MV-4-11 (cell line): ENCODE measurements around the gene SBF1.
A peak's percentile ranks its signal among the peaks of the same experiment; 100 is the strongest.

Source experiments
- DNase-seq: peaks from one replicate; lab custom pipeline; 2025; lab: John Stamatoyannopoulos, UW

Gene SBF1

DNA sequence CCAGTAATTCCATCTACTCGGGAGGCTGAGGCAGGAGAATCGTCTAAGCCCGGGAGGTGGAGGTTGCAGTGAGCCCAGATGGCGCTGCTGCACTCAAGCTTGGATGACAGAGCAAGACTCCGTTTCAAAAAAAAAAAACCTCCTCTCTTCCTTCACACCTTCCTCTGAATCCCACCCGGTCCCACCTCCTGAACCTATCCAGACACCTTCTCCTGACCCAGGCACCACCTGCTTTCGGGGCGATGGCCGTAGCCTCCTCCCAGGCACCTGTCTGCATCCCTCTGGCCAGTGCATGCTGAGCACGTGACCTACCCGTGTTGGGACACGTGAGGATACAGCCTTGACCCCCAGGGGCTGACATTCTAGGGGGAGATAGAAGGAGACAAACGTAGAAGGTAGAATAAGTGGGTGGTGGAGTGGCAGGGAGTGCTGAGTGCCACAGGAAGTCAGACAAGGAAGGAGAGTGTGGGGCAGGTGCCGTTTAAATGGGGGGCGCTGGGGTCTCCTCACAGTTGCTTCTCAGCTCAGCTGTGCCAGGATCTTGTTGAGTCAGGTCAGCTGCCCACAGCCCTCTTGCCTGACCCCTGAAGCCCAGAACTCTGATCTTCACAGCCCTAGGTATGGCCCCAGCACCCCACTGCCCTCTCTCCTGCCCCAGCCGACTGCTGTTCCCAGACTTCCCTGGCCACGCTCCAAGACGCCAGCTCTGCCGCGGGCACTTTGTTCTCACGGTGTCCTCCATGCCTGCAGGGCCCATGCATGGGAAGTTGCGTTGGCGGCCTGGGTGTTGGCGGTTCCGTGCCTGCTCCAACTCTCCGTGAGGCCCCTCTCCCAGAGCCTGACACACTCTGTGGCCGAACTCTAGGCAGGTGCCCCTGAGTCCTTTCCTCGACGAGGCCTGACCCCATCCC, 10.6 kb upstream of the SBF1 start:
- no peak for DNase-seq

DNA sequence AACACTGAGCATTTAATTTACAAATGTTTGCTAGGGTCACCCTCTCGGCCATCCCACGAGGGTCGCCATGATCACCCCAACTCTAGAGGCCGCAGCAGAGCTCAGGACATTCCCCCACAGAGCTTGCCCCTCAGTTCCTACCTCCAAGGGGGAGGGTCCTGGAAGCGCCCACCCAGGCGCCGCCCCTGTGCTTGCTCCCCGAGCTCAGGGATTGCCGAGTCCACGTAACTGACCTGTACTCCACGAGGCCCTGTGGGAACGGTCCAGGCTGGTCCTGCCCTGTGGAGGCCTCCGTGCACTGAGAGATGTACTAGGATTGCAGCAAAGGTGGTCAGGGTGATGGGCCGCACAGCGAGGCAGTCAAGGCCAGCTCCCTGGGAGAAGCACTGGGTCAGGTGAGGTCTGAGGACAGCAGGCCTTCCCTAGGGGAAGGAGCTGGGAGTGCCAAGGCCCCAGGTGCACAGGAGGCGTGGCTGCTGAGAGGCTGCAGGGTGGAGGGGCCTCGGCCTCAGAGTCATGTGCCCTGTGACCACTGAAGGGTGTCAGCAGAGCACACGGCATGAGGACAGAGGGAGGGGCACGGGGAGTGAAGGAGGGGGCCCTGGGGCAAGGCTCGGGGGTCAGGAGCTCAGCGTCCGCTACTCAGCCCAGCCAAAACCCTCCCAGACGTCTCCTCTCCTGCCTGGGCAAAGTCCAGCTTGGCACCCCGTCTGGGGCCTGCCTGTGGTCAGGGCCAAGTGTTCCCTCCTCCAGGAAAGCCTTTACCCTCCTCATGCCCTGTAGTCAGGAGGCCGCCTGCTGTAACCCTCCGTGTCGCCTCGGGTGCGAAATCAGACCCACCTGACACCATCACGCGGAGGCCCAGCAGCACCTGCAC, 9.4 kb upstream of the SBF1 start:
- no peak for DNase-seq

DNA sequence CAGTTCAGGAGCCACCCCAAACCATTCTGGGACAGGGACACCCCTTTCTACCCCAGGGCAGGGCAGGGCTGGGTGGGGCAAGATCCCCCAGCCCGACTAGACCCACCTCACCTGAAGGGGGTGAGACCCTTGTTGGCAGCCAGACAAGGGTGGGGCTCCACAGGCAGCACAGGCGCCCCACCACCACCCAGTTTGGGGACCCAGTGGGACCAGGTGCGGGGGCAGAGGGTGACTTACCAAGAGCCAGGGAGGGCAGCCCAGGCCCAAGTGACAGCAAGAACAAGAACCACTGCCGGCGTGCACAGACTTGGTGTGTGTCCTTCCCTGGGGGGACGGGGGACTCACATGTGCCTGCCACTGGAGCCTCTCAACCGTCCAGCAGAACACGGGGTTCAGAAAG, 8.7 kb upstream of the SBF1 start:
- no peak for DNase-seq

DNA sequence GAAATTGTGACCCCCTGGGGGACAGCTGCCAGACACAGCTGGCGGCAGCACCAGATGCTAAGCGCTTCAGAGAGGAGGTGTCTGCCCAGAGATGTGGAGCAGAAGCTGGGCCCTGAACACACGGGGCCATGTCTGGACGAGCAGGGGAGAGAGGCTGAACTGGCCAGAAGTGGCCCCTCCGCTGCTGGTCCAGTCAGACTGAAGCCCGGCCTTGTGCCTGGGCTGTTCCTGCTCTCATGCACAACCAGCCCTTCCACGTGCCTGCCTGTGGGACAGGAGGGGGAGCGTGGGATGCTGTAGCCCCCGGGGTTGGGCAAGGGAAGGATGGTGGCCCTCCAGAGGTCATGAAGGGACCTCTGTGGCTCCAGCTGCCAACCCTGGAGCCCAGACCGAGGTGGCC, 8.3 kb upstream of the SBF1 start:
- DNase-seq: no peak

DNA sequence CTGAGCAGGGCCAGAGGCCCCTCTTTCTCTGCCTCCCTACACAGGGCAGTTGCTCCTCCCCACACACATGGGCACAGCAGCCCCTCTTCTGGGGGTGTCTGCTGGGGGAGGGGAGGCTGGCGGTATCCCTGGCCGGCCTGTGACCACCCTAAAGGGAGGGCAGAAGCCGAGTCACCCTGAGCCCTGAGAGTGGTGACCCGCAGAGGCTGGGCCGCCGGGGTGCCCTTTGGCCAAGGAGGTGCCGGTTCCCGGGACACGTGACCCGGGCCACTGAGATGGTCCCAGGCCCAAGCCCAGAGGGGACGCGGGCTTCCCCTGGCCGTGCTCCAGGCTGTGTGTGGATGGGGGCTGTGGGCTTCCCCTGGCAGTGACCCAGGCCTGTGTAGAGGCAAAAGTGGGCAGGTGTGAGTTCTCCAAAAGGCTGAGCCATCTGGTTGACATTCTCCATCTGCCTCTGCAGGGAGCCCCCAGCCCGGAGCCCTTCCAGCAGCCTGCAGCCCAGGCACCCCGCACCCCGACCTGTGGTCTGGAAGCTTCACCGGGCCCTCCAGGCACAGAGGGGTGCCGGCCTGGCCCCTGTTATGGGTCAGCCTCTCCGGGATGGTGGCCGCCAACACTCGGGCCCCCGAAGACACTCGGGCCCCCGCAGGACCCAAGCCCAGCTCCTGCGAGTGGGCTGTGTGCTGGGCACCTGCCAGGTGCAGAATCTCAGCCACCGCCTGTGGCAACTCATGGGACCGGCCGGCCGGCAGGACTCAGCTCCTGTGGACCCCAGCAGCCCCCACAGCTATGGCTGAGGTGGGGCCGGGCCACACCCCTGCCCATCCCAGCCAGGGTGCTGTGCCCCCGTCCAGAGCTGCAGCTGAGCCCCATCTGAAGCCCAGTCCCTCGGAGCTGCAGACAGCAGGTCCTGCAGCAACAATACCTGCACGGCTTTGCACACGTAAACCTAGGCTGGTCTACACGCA, 7.6 kb upstream of the SBF1 start:
- no peak for DNase-seq

DNA sequence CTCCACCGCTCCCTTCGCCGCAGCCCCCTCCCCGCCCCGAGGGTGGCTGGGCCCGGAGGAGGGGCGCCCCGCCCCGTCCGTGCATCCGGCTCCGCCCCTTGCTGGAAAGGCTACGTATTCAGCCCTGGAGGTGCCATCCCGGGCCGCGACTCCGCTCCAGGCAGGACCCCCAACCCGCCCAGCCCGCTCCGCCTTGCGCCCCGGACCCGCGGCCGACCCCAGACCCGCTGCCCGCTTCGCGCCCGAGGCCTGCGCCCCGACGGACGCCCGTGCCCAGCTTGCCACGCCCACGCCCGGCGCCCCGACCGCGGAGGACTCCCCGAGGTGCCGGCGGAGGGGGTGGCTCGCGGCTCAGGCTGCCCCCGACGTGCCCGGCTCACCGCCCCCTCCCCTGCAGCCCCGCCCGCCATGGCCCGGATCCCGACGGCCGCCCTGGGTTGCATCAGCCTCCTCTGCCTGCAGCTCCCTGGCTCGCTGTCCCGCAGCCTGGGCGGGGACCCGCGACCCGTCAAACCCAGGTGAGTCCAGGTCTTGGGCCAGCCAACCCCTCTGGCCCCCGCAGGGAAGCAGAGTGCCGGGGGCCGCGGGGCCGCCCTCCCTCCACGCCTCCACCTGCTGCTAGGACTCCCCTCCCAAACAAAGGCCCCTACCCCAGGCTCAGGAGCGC, 6.7 kb upstream of the SBF1 start, which contains the start of gene ADM2:
Gene ADM2 (plus strand): TSS at position 104 of the 667 bp plus-strand sequence. CDS start 305 bp downstream, at position 409.
- no peak for DNase-seq

DNA sequence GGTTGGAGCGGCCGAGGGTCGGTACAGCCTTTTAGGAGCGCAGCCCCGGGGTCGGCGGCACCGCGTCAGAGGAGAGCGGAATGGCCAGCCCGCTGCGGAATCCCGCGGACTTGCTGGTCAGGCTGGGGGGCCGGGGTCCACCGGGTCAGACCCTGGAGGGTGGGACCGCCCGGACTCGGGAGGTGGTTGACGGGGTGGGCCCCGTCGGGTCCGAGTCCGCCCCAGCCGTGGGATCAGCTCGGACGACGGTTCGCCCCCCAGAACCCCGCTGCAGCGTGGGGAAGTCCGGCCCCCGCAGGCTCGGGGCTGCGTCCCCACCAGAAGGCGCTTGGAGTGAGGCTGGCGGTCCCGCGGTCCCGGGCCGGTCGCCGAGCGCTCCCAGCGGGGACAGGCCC, 6.2 kb upstream of the SBF1 start:
- DNase-seq: no peak

DNA sequence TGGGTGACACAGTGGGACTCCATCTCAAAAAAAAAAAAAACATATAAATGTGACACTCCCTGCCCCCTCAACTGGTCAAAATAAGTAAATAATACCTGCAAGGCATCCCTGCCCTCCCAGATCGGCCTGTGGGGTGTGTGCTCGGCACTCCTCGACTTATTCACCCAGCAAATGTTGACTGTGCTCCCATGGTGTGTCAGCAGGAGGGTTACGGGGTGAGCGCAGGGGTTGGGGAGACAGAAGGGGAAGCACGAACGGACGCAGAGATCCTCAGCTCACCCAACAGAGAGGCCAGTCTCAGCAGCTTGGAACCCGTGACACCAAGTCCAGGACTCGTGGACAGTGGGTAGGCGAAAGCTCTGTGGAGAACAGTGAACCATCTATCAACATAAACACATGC, 4.9 kb upstream of the SBF1 start:
- DNase-seq: no peak

DNA sequence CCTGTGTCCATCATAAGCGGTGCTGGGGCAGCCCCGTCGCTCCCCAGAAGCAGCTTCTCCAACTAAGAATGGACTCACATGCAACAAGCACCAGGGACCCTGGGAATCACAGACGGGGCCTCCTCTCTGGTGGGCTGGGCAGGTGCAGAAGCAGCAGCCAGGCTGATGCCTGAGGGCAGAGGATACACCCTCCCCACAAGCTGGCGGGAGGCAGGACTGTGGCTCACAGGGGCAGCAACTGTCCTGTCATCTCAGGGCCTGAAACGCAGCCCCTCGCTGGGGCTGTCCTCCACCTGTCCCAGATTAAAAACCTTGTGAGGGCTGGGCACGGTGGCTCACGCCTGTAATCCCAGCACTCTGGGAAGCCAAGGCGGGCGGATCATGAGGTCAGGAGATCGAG, 3.1 kb upstream of the SBF1 start:
- DNase-seq: no peak

DNA sequence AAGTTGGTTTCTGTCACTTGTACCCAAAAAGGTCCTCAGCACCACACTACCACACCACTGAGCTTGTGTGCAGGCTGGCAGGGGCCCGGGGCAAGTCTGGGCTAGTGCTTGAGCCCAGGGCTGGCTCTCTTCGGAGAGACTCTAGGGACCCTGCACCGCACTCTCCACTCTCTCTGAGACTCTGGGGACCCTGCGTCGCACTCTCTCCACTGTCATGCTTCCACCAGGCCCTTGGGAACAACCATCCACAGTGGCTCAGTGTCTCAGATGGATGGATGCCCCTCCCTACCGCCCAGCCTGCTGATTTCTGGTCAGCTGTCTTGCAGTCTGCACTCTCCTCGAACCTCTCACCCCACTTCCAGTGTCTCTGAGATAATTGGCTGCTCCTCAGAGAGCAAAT, 2.0 kb upstream of the SBF1 start:
- DNase-seq: no peak

DNA sequence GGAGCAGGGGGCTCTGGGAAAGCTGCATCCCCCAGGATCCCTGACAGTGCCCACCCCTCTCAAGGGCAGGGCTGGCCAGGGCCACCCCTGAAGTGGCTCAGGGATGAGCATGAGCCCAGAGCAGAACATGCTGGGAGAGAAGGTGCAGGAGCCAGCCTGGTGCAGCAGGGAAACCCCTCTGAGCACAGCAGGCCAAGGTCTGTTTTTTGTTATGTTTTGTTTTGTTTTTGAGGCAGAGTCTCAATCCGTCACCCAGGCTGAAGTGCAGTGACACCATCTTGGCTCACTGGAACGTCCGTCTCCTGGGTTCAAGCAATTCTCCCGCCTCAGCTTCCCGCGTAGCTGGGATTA, 792 bp upstream of the SBF1 start:
- no peak for DNase-seq

DNA sequence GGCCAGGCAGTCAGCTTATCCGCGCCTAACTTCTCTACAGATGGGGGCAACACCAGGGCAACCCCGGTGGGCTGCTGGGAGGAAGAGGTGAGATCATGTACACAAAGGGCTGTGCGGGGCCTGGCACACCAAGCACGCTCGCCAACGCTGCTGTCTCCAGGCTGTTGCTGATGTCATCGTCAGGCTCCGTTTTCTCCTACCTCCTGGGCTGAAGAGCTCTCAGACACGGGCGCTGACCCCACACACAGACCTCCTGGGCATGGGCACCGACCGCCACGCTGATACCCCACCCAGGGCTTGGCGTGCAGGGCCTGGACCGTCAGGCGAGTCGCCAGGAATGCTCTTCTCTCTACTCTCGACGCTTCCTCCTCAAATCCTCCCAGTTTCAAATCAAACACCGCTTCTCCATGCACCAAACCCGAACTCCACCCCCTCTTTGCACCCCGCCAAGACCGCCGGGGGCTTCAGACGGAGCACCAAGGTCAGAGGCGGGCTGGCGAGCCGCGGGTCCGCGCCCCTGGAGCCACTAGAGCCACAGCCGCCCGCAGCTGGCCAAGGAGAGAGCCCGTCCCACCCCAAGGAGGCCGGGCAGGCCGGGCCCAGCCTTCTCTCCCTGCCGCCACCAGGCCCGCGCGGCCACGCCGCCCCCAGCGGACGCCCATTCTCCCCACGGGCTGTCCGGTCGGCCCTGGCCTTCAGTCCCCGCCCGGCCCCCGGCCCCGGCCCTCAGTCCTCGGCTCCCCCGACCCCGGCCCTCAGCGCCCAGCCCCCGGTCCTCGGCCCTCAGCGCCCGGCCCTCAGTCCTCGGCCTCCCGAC, 772 bp downstream of the SBF1 start:
- no peak for DNase-seq

DNA sequence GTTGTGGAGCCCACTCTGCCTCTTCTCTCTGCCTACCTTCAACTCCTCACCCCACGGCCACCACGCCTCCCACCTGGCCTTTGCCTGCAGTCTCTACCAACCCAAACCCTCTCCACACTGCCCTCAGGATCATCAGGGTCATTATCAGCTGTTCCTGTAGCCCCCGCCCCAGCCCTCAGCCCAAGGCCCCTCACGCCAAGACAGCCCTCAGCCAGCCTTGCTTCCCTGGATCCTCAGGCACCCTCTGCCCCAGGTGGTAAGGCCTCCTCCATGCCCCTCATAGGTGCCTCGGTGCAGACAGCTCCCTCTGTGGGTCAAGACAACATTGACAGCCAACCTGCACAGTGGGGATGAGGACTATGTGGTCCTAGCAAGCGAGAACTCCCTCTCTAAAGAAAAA, 1.7 kb downstream of the SBF1 start:
- no peak for DNase-seq

DNA sequence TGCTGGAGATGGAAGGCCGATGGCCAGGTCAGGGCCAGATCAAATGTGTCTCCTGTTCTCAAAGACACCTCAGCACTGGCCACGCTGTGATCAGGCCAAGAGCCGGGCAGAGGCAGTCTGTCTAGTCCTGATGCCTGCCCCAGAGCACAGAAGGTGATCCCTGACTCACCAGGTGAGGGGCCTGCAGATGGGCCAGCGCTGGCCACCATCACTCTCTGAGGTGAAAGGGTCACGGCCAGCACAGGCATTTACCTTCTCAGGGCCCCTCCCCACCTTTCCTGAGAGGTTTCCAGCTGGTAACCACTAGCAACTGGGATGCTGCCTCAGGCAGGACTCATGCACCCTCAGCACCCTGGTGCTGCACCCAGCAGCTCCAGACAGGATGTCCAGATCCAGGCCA, 2.9 kb downstream of the SBF1 start:
- DNase-seq: no peak

DNA sequence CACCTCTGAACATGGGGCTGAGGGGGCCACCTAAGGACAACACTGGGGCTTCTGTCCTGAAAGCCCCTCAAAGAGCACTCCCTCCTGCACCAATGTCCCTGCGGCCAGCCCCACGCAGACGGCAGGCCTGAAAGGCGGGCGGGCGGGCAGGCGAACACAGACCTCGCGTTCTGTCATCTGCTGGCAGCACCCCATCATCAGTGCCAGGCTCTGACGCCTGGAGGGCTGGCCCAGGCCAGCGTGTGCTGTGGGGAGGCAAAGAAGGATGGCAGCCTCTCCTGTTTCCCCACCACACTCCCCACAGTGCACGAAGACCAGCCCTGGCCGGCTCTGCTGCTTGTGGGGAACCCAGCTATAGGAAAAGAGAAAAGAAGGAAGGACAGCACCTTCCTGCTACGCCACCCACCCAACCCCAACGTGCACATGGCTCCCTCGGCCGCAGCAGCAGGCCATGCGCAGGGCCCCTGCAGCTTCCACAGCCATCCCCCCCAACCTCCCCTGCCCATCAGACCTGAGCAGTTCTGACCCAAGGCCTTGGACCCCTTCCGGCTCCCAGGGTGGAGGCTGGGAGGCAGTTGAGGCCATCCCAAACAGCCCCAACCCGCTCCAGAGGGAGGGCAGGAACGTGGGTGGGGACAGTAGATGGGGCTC, 3.5 kb downstream of the SBF1 start:
- no peak for DNase-seq

DNA sequence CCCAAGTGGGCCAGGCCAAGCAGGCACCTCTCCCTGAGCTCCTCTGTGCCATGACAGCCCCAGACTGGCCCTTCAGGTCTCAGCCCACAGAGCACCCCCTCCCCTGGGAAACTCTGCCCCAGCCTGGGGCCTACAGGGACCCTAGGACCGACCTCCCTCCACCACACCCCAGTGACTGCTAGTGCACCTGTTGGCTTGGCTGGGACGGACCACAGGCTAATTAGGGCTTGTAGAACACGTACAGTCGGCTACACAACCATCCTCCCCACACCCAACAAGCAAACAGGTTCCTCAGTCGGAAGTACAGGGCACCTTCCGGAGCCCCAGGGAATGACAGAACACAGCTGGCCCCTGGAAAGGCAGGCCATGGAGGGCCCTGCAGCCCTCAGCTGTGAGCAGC, 4.3 kb downstream of the SBF1 start:
- no peak for DNase-seq

DNA sequence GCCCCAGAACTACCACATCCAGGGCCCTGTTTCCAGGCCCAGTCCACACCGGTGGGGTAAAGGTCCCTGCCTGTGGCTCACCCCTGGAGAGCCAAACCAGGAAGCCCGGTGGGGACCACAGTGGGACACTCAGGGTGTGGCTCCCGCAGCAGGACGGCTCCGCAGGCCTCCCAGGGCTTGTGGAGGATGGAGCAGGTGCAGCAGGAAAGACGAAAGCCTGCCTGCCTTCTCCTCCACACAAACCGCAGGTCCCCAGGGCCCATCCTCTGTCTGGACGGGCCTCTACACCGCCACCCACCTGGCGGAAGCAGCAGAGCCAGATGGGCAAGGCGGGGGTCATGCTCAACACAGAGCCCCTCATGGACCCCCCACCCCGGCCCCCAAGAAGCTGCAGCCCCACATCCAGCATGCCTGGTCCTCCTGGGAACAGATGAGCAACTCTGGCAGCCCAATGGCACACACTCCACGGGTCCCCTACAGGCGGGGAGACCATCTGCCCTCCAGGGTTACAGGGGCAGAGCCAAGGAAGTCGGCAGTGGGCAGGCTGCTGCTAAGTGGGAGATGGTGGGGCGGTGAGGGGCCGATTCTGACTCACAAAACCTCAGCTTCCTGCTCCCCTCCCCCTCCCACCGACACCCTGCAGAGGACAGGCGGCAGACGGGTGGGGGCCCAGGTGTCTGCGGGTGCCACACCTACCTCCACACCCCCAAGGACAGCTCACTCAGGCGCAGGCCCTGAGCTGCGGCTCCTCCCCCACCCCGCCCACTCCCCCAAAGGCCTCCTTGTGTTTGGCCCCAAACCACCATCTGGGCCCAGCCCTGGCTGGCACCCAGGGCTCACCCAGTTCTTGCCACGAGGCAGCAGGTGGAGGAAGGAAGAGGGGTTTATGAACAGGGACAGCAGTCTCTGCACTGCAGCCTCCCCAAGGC, 5.2 kb downstream of the SBF1 start:
- DNase-seq: peak; percentile 87

DNA sequence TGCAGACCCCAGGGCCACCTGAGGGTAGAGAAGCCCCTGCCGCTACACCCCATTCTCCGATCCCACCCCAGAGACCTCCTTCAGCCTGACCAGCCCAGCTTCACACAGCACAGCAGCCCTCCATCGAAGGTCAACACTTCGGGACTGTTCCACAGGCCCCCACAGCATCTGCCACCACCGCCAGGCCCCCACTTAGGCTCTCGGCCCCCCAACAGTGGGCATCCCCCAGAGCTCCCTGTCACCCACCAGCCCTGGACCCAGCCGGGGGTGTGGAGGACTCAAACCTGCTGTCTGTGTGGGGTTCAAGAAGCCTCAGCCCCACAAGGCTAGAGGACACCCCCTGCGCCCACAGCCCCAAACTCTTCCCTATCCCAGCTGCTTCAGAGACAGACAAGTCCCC, 6.2 kb downstream of the SBF1 start:
- no peak for DNase-seq
